ENCODE data around the gene HTR4. TPM values are rescaled to one million over a fixed set of nuclear protein-coding genes. Genes with fewer than 3 reads are reported as not detected.

The HTR4 gene
- total RNA-seq, 4 donors from 2014 or later, result 0.25 to 1.2 (median 1.0) TPM; not detected in 1

- no peak overlapping the region for H3K4me3 ChIP-seq (ENCODE audit: low read depth, poor library complexity, severe bottlenecking)
- 82 to 84% methylated on average over 3 of the region's 3 CpGs for whole genome bisulfite sequencing, 2 donors
- intact Hi-C loops (cut with DNase I; ENCODE audit: low total_unique reads), result no loop called here
- DNase-seq (ENCODE audit: low spot score in 2 of 2), result no peak
- TF ChIP-seq CTCF (IDR thresholded peaks at IDR 0.05), result no peak
- no peak for TF ChIP-seq POLR2A (IDR thresholded peaks at IDR 0.05)
Measured at GRCh38 chr5:148565148-148565547, 89.2 kb downstream of the HTR4 start.

- no peak for TF ChIP-seq POLR2A (IDR thresholded peaks at IDR 0.05)
- intact Hi-C loops (cut with DNase I; ENCODE audit: low total_unique reads), result no loop called here
- no peak overlapping the region for H3K4me3 ChIP-seq (ENCODE audit: low read depth, poor library complexity, severe bottlenecking)
- no peak for DNase-seq (ENCODE audit: low spot score in 2 of 2)
- 78 to 88% methylated on average over 1 of the region's 1 CpG for WGBS, 2 donors
Measured at GRCh38 chr5:148563021-148563420, 91.3 kb downstream of the HTR4 start.

GRCh38 chr5:148561801-148562311 is 92.5 kb downstream of the HTR4 start:
- TF ChIP-seq POLR2A (IDR thresholded peaks at IDR 0.05) (no peak), CTCF (IDR thresholded peaks at IDR 0.05) (no peak)
- WGBS, 2 donors, result 51 to 73% methylated on average over 3 of the region's 3 CpGs
- intact Hi-C loops (cut with DNase I; ENCODE audit: low total_unique reads), result no loop called here
- no peak overlapping the region for H3K4me3 ChIP-seq (ENCODE audit: low read depth, poor library complexity, severe bottlenecking)
- DNase-seq (ENCODE audit: low spot score in 2 of 2), result no peak

GRCh38 chr5:148559461-148559860 is 94.9 kb downstream of the HTR4 start:
- TF ChIP-seq POLR2A (IDR thresholded peaks at IDR 0.05) (no peak), CTCF (IDR thresholded peaks at IDR 0.05) (no peak)
- intact Hi-C loops (cut with DNase I; ENCODE audit: low total_unique reads), result no loop called here
- no peak for DNase-seq (ENCODE audit: low spot score in 2 of 2)
- no peak overlapping the region for H3K4me3 ChIP-seq (ENCODE audit: low read depth, poor library complexity, severe bottlenecking)
- 45% methylated on average over 4 of the region's 4 CpGs for WGBS, 2 donors

GRCh38 chr5:148558892-148559291 is 95.4 kb downstream of the HTR4 start:
- intact Hi-C loops (cut with DNase I; ENCODE audit: low total_unique reads), result no loop called here

GRCh38 chr5:148556835-148557234 is 97.5 kb downstream of the HTR4 start:
- WGBS, 2 donors, result 45 to 46% methylated on average over 2 of the region's 2 CpGs
- no peak for DNase-seq (ENCODE audit: low spot score in 2 of 2)
- TF ChIP-seq POLR2A (IDR thresholded peaks at IDR 0.05) (no peak), CTCF (IDR thresholded peaks at IDR 0.05) (no peak)
- no peak overlapping the region for H3K4me3 ChIP-seq (ENCODE audit: low read depth, poor library complexity, severe bottlenecking)
- intact Hi-C loops (cut with DNase I; ENCODE audit: low total_unique reads), result no loop called here

More at GRCh38 chr5:148558892-148559291, 95.4 kb downstream of the HTR4 start:
- TF ChIP-seq CTCF (IDR thresholded peaks at IDR 0.05), result no peak
- TF ChIP-seq POLR2A (IDR thresholded peaks at IDR 0.05), result no peak
- no peak overlapping the region for H3K4me3 ChIP-seq (ENCODE audit: low read depth, poor library complexity, severe bottlenecking)
- 79 to 87% methylated on average over 2 of the region's 2 CpGs for WGBS, 2 donors
- DNase-seq (ENCODE audit: low spot score in 2 of 2), result no peak

All from lower leg skin (tissue), 4 donors.